GM10248 (cell line): ENCODE data around the gene YWHAG.

ENCODE experiments used
- CTCF ChIA-PET: fragments of 300-600 bp; sonication (Branson Sonifier 250); formaldehyde crosslinking; extraction: SDS; loops from one replicate; lab custom pipeline; 2021; ENCODE audit warnings: antibody characterized with exemption; lab: Yijun Ruan, JAX
- POLR2A ChIA-PET: fragments of 350-650 bp; sonication (Branson Sonifier 250); formaldehyde crosslinking; extraction: SDS; loops from one replicate; lab custom pipeline; 2020; ENCODE audit warnings: antibody characterized with exemption; lab: Yijun Ruan, JAX
- DNase-seq: peaks from one replicate; pipeline ENCODE4 v3.0.0; 2012; ENCODE audit errors: extremely low spot score
- CTCF ChIP-seq: IDR thresholded peaks from 2 replicates; pipeline ENCODE4 v1.5.1; 2012; ENCODE audit warnings: mild to moderate bottlenecking, low read depth; ENCODE audit errors: extremely low read depth, missing control alignments, control extremely low read depth

Gene YWHAG

DNA sequence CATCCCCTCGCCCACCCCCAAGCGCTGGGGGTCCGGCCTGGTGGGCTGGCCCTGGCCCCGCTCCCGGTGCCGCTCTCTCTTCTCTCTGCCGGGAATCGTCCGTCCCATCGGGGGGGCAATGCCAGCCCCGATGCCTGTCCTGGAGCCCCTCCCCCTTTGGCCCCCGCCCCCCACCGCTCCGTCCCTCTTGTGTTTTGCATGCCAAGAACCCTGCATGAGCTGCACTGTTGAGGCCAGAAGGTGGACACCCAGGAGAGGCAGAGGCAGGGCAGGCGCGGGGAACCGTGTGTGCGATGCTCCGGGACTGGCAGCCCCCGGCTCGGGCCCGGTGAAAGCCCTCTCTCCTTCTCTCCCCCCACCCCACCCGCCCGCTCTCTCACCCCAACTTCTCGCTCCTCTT, 78.4 kb downstream of the YWHAG start:
- CTCF ChIA-PET = no interaction called here
- TF ChIP-seq CTCF = no peak
- POLR2A ChIA-PET = no interaction called here
- DNase-seq = no peak

DNA sequence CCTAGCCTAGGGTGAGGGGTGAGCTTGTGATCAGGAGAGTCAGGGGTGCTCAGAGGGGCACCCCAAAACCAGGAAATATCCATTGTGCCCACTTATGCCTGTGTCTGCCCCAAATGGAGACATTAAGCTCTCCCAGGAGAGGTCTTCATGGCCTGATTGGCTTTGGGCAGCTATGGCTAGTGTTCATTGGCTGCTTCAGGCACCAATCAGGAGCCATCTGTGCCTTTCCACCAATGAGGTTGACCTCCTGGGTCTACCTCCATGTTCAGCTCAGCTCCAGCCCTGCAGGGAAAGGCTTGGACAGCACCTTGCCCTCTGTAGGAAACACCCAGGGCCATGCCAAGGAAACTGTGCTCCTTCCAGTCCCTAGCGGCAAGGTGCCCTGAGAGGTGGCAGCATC, 80.3 kb downstream of the YWHAG start:
- POLR2A ChIA-PET = no interaction called here
- TF ChIP-seq CTCF = no peak
- DNase-seq = no peak
- CTCF ChIA-PET = interaction anchor here (1.0 to 2.0 kb wide), 4 partner anchors 13 to 38 kb away, joined by 3 to 9 read pairs (median 4); no protein-coding TSS in a partner anchor
